ENCODE measurements around the gene CARD8. TPM values are rescaled to one million over a fixed set of nuclear protein-coding genes. Genes with fewer than 3 reads are reported as not detected.

Gene CARD8
- total RNA-seq, 1 donor from 2014 or later, result 23.3 TPM

GRCh38 chr19:48181505-48181904 lies 74.2 kb downstream of the CARD8 start:
- Mint-ChIP-seq H3K9me3 (ENCODE audit: low read depth) (peaks cover 12% of the 10 kb centered on the region), H3K36me3 (ENCODE audit: low read depth) (peaks cover 13% of the 10 kb centered on the region)

GRCh38 chr19:48176226-48176625 lies 79.5 kb downstream of the CARD8 start:
- Mint-ChIP-seq H3K36me3 (ENCODE audit: low read depth) (peaks cover 13% of the 10 kb centered on the region), H3K4me3 (ENCODE audit: unreplicated experiment) (no peak overlapping the region)
- no peak for TF ChIP-seq CTCF (IDR thresholded peaks at IDR 0.05)

More at GRCh38 chr19:48181505-48181904, 74.2 kb downstream of the CARD8 start:
- no peak for TF ChIP-seq CTCF (IDR thresholded peaks at IDR 0.05)
- DNase-seq (ENCODE audit: low spot score), result no peak
- Mint-ChIP-seq H3K4me3 (ENCODE audit: unreplicated experiment) (no peak overlapping the region), H3K4me1 (ENCODE audit: low read depth) (no peaks in the 10 kb centered on the region), H3K27ac (ENCODE audit: unreplicated experiment) (no peak overlapping the region), H3K27me3 (ENCODE audit: low read depth) (no peaks in the 10 kb centered on the region)

DNA sequence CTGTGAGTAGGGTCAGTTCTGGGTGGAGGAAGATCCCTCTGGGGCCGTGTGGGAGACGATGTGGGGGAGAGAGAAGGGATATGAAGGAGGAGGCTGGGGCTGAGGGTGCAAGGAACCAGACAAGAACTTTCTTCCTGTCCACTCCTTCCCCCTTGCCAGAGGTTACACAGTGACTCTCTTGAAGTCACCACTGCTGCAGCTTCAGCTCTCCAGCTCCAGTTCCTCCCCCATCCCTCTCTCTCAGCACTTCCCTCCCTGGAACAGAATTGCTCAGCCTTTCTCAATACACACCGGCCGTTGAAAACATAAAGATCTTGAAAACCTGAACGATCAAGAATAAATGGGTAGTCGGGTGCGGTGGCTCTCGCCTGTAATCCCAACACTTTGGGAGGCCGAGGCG lies 80.1 kb downstream of the CARD8 start:
- H3K4me1 Mint-ChIP-seq (ENCODE audit: low read depth), result peaks cover 8% of the 10 kb centered on the region
- TF ChIP-seq CTCF (IDR thresholded peaks at IDR 0.05), result no peak
- peaks cover 13% of the 10 kb centered on the region for H3K36me3 Mint-ChIP-seq (ENCODE audit: low read depth)
- H3K27me3 Mint-ChIP-seq (ENCODE audit: low read depth), result no peaks in the 10 kb centered on the region
- H3K27ac Mint-ChIP-seq (ENCODE audit: unreplicated experiment), result no peak overlapping the region
- no peak overlapping the region for H3K4me3 Mint-ChIP-seq (ENCODE audit: unreplicated experiment)
- H3K9me3 Mint-ChIP-seq (ENCODE audit: low read depth), result peaks cover 2% of the 10 kb centered on the region
- no peak for DNase-seq (ENCODE audit: low spot score)

More at GRCh38 chr19:48176226-48176625, 79.5 kb downstream of the CARD8 start:
- Mint-ChIP-seq H3K27ac (ENCODE audit: unreplicated experiment) (no peak overlapping the region), H3K9me3 (ENCODE audit: low read depth) (peaks cover 6% of the 10 kb centered on the region), H3K4me1 (ENCODE audit: low read depth) (peaks cover 3% of the 10 kb centered on the region), H3K27me3 (ENCODE audit: low read depth) (no peaks in the 10 kb centered on the region)
- no peak for DNase-seq (ENCODE audit: low spot score)

- Mint-ChIP-seq H3K27ac (ENCODE audit: unreplicated experiment) (no peak overlapping the region), H3K36me3 (ENCODE audit: low read depth) (peaks cover 9% of the 10 kb centered on the region)
Observed at GRCh38 chr19:48174445-48175030, 81.2 kb downstream of the CARD8 start.

DNA sequence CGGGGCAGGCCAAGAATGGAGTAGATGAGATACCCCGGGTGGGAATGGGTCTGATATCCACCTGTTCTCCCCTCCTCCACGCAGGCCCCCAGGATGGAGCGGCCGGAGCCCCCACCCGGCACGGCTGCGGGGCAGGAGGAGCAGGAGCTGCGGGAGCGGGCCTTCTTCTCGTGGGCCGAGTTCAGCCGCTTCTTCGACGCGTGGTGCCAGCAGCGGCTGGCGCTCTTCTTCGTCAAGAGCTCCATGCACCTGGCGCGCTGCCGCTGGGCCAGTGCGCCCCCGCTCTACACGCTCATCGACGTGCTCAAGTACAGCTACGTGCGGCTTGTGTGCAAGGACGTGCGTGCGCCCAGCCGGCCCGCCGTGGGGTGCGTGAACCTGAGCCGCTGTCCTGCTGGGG lies 84.0 kb downstream of the CARD8 start:
- H3K9me3 Mint-ChIP-seq (ENCODE audit: low read depth), result no peaks in the 10 kb centered on the region
- H3K27me3 Mint-ChIP-seq (ENCODE audit: low read depth), result no peaks in the 10 kb centered on the region

More at GRCh38 chr19:48174445-48175030, 81.2 kb downstream of the CARD8 start:
- Mint-ChIP-seq H3K4me1 (ENCODE audit: low read depth) (peaks cover 12% of the 10 kb centered on the region), H3K9me3 (ENCODE audit: low read depth) (no peaks in the 10 kb centered on the region), H3K4me3 (ENCODE audit: unreplicated experiment) (no peak overlapping the region), H3K27me3 (ENCODE audit: low read depth) (no peaks in the 10 kb centered on the region)
- no peak for TF ChIP-seq CTCF (IDR thresholded peaks at IDR 0.05)
- no peak for DNase-seq (ENCODE audit: low spot score)

More for the DNA sequence above, 84.0 kb downstream of the CARD8 start:
- Mint-ChIP-seq H3K4me3 (ENCODE audit: unreplicated experiment) (peak overlapping the region; percentile 98), H3K27ac (ENCODE audit: unreplicated experiment) (no peak overlapping the region), H3K4me1 (ENCODE audit: low read depth) (peaks cover 18% of the 10 kb centered on the region), H3K36me3 (ENCODE audit: low read depth) (peaks cover 9% of the 10 kb centered on the region)
- no peak for DNase-seq (ENCODE audit: low spot score)
- TF ChIP-seq CTCF (IDR thresholded peaks at IDR 0.05), result no peak

Measured in chondrocyte (in vitro differentiated cells).